Measurements from ENCODE around the gene LRTM2. TPM values are rescaled to one million over a fixed set of nuclear protein-coding genes. Genes with fewer than 3 reads are reported as not detected.

Gene LRTM2
- polyA plus RNA-seq, 1 donor from 2014 or later = 2.4 TPM

DNA sequence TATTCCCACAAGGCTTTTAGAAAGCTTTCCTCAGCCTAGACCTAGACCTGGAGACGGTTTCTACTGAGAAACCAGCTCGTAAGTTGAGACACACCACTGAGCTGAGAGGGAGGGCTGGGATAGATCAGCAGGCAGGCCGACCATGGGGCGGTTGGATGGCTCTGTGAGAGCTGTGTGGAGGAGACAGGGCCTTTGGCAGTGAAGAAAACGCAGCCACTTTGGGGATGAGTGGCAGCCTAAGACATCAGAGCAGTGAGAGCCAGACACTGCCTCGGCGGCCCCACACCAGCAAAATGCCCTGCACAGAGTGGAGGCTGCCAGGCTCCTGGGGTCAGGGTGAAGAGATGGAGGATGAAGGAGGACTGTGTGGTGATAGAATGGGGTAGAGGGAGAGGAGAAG is 52.1 kb downstream of the LRTM2 start:
- Histone ChIP-seq H3K27me3 (ENCODE audit: insufficient read depth, low read depth, low read length) (no peaks in the 10 kb centered on the region), H3K79me2 (replicated peaks; ENCODE audit: insufficient read depth, low read length) (no peaks in the 10 kb centered on the region), H2AFZ (ENCODE audit: low read depth, low read length) (no peak overlapping the region), H3K9ac (ENCODE audit: low read length) (no peak overlapping the region), H3K4me3 (ENCODE audit: low read length) (no peak overlapping the region), H3K36me3 (ENCODE audit: insufficient read depth, low read length) (no peaks in the 10 kb centered on the region), H3K9me2 (ENCODE audit: insufficient read depth, low read length) (no peaks in the 10 kb centered on the region), H3F3A (ENCODE audit: insufficient read depth, low read length, poor library complexity, severe bottlenecking) (no peaks in the 10 kb centered on the region), H3K9me3 (ENCODE audit: low read length) (no peaks in the 10 kb centered on the region), H4K20me1 (ENCODE audit: insufficient read depth) (no peaks in the 10 kb centered on the region), H3K27ac (ENCODE audit: low read length) (no peak overlapping the region), H3K4me2 (ENCODE audit: low read length) (no peak overlapping the region)
- TF ChIP-seq EZH2 (IDR thresholded peaks at IDR 0.05; ENCODE audit: borderline replicate concordance, insufficient read depth, low read length, poor library complexity, severe bottlenecking) (no peak), RAD21 (conservative IDR thresholded peaks at IDR 0.05) (no peak), EP300 (conservative IDR thresholded peaks at IDR 0.05; ENCODE audit: poor library complexity, severe bottlenecking) (no peak), TAF1 (IDR thresholded peaks at IDR 0.05; ENCODE audit: low read depth) (no peak), POLR2AphosphoS5 (IDR thresholded peaks at IDR 0.05) (no peak), SMC3 (conservative IDR thresholded peaks at IDR 0.05; ENCODE audit: poor library complexity) (no peak), MXI1 (conservative IDR thresholded peaks at IDR 0.05; ENCODE audit: poor library complexity, severe bottlenecking) (no peak)
- TF ChIP-seq, protein P1, sequence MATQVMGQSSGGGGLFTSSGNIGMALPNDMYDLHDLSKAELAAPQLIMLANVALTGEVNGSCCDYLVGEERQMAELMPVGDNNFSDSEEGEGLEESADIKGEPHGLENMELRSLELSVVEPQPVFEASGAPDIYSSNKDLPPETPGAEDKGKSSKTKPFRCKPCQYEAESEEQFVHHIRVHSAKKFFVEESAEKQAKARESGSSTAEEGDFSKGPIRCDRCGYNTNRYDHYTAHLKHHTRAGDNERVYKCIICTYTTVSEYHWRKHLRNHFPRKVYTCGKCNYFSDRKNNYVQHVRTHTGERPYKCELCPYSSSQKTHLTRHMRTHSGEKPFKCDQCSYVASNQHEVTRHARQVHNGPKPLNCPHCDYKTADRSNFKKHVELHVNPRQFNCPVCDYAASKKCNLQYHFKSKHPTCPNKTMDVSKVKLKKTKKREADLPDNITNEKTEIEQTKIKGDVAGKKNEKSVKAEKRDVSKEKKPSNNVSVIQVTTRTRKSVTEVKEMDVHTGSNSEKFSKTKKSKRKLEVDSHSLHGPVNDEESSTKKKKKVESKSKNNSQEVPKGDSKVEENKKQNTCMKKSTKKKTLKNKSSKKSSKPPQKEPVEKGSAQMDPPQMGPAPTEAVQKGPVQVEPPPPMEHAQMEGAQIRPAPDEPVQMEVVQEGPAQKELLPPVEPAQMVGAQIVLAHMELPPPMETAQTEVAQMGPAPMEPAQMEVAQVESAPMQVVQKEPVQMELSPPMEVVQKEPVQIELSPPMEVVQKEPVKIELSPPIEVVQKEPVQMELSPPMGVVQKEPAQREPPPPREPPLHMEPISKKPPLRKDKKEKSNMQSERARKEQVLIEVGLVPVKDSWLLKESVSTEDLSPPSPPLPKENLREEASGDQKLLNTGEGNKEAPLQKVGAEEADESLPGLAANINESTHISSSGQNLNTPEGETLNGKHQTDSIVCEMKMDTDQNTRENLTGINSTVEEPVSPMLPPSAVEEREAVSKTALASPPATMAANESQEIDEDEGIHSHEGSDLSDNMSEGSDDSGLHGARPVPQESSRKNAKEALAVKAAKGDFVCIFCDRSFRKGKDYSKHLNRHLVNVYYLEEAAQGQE (IDR thresholded peaks at IDR 0.05; ENCODE audit: borderline replicate concordance) = no peak
- TF ChIP-seq, protein P2, sequence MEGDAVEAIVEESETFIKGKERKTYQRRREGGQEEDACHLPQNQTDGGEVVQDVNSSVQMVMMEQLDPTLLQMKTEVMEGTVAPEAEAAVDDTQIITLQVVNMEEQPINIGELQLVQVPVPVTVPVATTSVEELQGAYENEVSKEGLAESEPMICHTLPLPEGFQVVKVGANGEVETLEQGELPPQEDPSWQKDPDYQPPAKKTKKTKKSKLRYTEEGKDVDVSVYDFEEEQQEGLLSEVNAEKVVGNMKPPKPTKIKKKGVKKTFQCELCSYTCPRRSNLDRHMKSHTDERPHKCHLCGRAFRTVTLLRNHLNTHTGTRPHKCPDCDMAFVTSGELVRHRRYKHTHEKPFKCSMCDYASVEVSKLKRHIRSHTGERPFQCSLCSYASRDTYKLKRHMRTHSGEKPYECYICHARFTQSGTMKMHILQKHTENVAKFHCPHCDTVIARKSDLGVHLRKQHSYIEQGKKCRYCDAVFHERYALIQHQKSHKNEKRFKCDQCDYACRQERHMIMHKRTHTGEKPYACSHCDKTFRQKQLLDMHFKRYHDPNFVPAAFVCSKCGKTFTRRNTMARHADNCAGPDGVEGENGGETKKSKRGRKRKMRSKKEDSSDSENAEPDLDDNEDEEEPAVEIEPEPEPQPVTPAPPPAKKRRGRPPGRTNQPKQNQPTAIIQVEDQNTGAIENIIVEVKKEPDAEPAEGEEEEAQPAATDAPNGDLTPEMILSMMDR (IDR thresholded peaks at IDR 0.05; ENCODE audit: poor library complexity, severe bottlenecking) = no peak

DNA sequence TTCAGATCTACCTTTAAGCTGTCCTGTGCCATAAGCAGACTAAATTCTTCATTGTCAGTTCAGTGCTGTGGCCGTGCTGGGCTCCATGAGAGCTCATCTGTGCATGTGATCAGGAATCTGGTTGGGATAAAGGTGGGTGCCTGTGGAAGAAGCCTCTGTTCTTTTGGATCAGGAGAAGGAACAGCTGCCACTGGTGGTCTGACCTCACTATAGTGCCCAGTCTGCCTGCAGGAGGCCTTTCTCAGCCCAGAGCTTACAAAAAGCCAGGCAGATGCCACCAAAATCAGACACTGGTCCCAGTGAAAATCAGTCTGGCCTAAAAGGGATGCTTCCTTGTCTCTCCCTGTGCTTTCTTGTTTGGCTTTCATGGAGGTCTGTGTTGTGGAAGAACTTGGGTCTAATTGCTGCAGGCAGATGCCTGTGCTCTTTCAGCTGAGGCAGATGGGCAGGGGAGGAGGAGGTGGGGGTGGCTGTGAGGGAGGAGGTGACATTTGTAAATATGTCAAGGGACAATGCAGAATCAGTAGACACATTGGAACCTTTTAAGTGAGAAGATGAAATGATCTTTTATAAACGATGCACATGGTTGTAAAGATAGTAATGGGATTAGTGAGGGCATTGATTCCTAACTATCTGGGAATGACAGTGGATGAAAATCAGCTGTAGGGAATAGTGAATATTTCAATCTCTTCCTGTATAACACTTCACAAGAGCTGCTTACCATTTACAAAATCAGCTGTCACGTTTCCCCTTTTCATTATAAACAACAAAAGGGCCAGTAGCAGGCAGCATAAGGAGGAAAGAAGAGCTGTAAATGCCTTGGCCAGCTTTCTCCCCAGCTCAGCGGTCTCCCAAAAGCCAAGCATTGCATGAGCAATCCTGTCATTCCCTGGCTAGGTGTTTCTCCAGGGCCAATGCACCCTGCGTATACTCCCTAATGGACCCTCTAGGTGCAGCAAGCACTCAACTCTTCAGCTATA is 53.5 kb downstream of the LRTM2 start:
- Histone ChIP-seq H2AFZ (ENCODE audit: low read depth, low read length) (no peak overlapping the region), H3K4me2 (ENCODE audit: low read length) (no peak overlapping the region), H3F3A (ENCODE audit: insufficient read depth, low read length, poor library complexity, severe bottlenecking) (no peaks in the 10 kb centered on the region), H3K27me3 (ENCODE audit: insufficient read depth, low read depth, low read length) (no peaks in the 10 kb centered on the region), H3K27ac (ENCODE audit: low read length) (no peak overlapping the region), H4K20me1 (ENCODE audit: insufficient read depth) (no peaks in the 10 kb centered on the region), H3K9me2 (ENCODE audit: insufficient read depth, low read length) (no peaks in the 10 kb centered on the region), H3K79me2 (replicated peaks; ENCODE audit: insufficient read depth, low read length) (no peaks in the 10 kb centered on the region), H3K9ac (ENCODE audit: low read length) (no peak overlapping the region), H3K4me3 (ENCODE audit: low read length) (no peak overlapping the region), H3K36me3 (ENCODE audit: insufficient read depth, low read length) (no peaks in the 10 kb centered on the region), H3K9me3 (ENCODE audit: low read length) (no peaks in the 10 kb centered on the region)
- TF ChIP-seq, protein P2 (IDR thresholded peaks at IDR 0.05; ENCODE audit: poor library complexity, severe bottlenecking) = no peak
- TF ChIP-seq, protein P1 (IDR thresholded peaks at IDR 0.05; ENCODE audit: borderline replicate concordance) = no peak
- TF ChIP-seq MXI1 (conservative IDR thresholded peaks at IDR 0.05; ENCODE audit: poor library complexity, severe bottlenecking) = no peak
- TF ChIP-seq TAF1 (IDR thresholded peaks at IDR 0.05; ENCODE audit: low read depth) = no peak
